Measurements from ENCODE around the gene SLC6A6.
"Not testable (repeated sequence)": the region's sequence is repeated elsewhere in the genome, so short reads cannot be mapped to it uniquely, and the experiment has no call there.

SLC6A6 gene

GRCh38 chr3:14512942-14513327 is 110.5 kb downstream of the SLC6A6 start:
- no peak overlapping the region for H2AK5ac ChIP-seq (ENCODE audit: low read length)
- no peak overlapping the region for H3K4ac ChIP-seq (ENCODE audit: low read depth, low read length)
- no peak overlapping the region for H4K8ac ChIP-seq (ENCODE audit: low read depth, low read length)
- no peak overlapping the region for H2BK15ac ChIP-seq (replicated peaks; ENCODE audit: low read depth)
- DNase-seq, result no peak
- H2BK120ac ChIP-seq (ENCODE audit: low read depth, low read length), result no peak overlapping the region
- WGBS (ENCODE audit: extremely low coverage, insufficient coverage, low lambda C conversion rate), result no CpG with 5 or more reads among the region's 9 CpGs
- H3K9ac ChIP-seq (ENCODE audit: low read length), result no peak overlapping the region
- H4K5ac ChIP-seq (ENCODE audit: low read length), result no peak overlapping the region
- H3K56ac ChIP-seq (ENCODE audit: low read length), result no peak overlapping the region
- H2BK5ac ChIP-seq (ENCODE audit: low read length), result no peak overlapping the region
- H3K4me3 ChIP-seq (ENCODE audit: low read length), result no peak overlapping the region
- H3K36me3 ChIP-seq (ENCODE audit: control insufficient read depth, insufficient read depth, low read length), result no peaks in the 10 kb centered on the region
- no peak overlapping the region for H3K4me2 ChIP-seq (ENCODE audit: low read length)
- no peak overlapping the region for H3K23ac ChIP-seq (ENCODE audit: low read length)
- H3K79me2 ChIP-seq (ENCODE audit: control insufficient read depth, insufficient read depth, low read length), result no peaks in the 10 kb centered on the region
- no peaks in the 10 kb centered on the region for H3K4me1 ChIP-seq (ENCODE audit: control insufficient read depth, low read depth, low read length)
- no peaks in the 10 kb centered on the region for H3K27me3 ChIP-seq (ENCODE audit: insufficient read depth, low read length, poor library complexity)
- no peak overlapping the region for H3K18ac ChIP-seq (ENCODE audit: low read length)
- H3K27ac ChIP-seq (ENCODE audit: low read depth, low read length), result no peak overlapping the region
- H3K79me1 ChIP-seq (ENCODE audit: low read length), result no peaks in the 10 kb centered on the region

DNA sequence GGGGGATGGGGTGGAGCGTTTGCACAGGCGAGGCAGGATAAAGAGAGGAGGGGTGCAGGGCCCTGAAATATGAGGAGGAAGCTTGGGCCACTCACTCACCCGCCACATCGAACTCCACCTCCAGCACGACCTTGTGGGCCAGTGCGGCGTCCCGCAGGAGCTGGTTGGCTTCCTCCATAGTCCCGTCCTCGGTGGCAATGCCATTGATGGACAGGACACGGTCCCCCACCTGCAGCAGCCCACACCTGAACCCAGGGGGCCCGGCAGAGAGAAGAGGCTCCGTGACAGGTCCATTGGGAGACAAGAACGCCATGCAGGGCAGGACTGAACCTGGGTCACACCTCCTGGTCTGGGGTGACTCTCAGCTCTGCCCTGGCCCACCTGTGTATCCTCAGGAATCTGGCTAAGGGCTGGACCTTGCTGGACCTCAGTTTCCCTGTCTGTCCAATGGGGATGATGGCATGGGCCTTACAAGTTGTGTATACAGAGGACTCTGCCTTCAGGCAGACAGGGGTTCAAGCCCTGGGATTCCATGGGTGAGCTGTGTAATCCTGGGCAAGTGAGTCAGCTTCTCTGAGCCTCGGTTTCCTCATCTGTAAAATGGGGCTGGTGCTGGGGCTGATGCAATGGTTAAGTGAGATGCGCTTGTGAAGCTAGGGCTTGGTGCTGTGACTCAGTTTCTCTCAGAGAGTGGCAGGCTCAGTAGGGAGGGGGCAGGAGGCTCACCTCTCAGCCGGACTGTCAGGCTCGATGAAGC is 111.3 kb downstream of the SLC6A6 start:
- Histone ChIP-seq H3K4ac (ENCODE audit: low read depth, low read length) (no peak overlapping the region), H3K79me1 (ENCODE audit: low read length) (no peaks in the 10 kb centered on the region), H3K4me2 (ENCODE audit: low read length) (no peak overlapping the region), H3K56ac (ENCODE audit: low read length) (no peak overlapping the region), H2BK120ac (ENCODE audit: low read depth, low read length) (no peak overlapping the region), H3K18ac (ENCODE audit: low read length) (no peak overlapping the region), H4K8ac (ENCODE audit: low read depth, low read length) (no peak overlapping the region), H3K36me3 (ENCODE audit: control insufficient read depth, insufficient read depth, low read length) (no peaks in the 10 kb centered on the region), H3K9ac (ENCODE audit: low read length) (no peak overlapping the region), H2BK5ac (ENCODE audit: low read length) (no peak overlapping the region), H3K4me1 (ENCODE audit: control insufficient read depth, low read depth, low read length) (no peaks in the 10 kb centered on the region), H3K27ac (ENCODE audit: low read depth, low read length) (no peak overlapping the region), H3K4me3 (ENCODE audit: low read length) (no peak overlapping the region), H3K23ac (ENCODE audit: low read length) (no peak overlapping the region), H3K79me2 (ENCODE audit: control insufficient read depth, insufficient read depth, low read length) (no peaks in the 10 kb centered on the region), H2BK15ac (replicated peaks; ENCODE audit: low read depth) (no peak overlapping the region), H4K5ac (ENCODE audit: low read length) (no peak overlapping the region), H2AK5ac (ENCODE audit: low read length) (no peak overlapping the region), H3K27me3 (ENCODE audit: insufficient read depth, low read length, poor library complexity) (no peaks in the 10 kb centered on the region)
- WGBS (ENCODE audit: extremely low coverage, insufficient coverage, low lambda C conversion rate), result no CpG with 5 or more reads among the region's 18 CpGs
- DNase-seq, result no peak

GRCh38 chr3:14514323-14514720 is 111.9 kb downstream of the SLC6A6 start:
- Histone ChIP-seq H2BK120ac (ENCODE audit: low read depth, low read length) (no peak overlapping the region), H3K4me1 (ENCODE audit: control insufficient read depth, low read depth, low read length) (no peaks in the 10 kb centered on the region), H3K27ac (ENCODE audit: low read depth, low read length) (no peak overlapping the region), H3K79me1 (ENCODE audit: low read length) (no peaks in the 10 kb centered on the region), H3K4me2 (ENCODE audit: low read length) (no peak overlapping the region), H2BK5ac (ENCODE audit: low read length) (no peak overlapping the region), H3K23ac (ENCODE audit: low read length) (no peak overlapping the region), H3K36me3 (ENCODE audit: control insufficient read depth, insufficient read depth, low read length) (no peaks in the 10 kb centered on the region), H4K8ac (ENCODE audit: low read depth, low read length) (no peak overlapping the region), H4K5ac (ENCODE audit: low read length) (no peak overlapping the region), H3K18ac (ENCODE audit: low read length) (no peak overlapping the region), H2AK5ac (ENCODE audit: low read length) (no peak overlapping the region), H3K27me3 (ENCODE audit: insufficient read depth, low read length, poor library complexity) (no peaks in the 10 kb centered on the region), H3K79me2 (ENCODE audit: control insufficient read depth, insufficient read depth, low read length) (no peaks in the 10 kb centered on the region), H3K9ac (ENCODE audit: low read length) (no peak overlapping the region), H2BK15ac (replicated peaks; ENCODE audit: low read depth) (no peak overlapping the region), H3K4me3 (ENCODE audit: low read length) (no peak overlapping the region), H3K56ac (ENCODE audit: low read length) (no peak overlapping the region), H3K4ac (ENCODE audit: low read depth, low read length) (no peak overlapping the region)
- no CpG with 5 or more reads among the region's 17 CpGs for WGBS (ENCODE audit: extremely low coverage, insufficient coverage, low lambda C conversion rate)
- no peak for DNase-seq

- H3K56ac ChIP-seq (ENCODE audit: low read length); H3K4me2 ChIP-seq (ENCODE audit: low read length); H3K27ac ChIP-seq (ENCODE audit: low read depth, low read length); H3K4ac ChIP-seq (ENCODE audit: low read depth, low read length); H2AK5ac ChIP-seq (ENCODE audit: low read length); H3K23ac ChIP-seq (ENCODE audit: low read length); H3K36me3 ChIP-seq (ENCODE audit: control insufficient read depth, insufficient read depth, low read length); H3K9ac ChIP-seq (ENCODE audit: low read length); H3K79me2 ChIP-seq (ENCODE audit: control insufficient read depth, insufficient read depth, low read length); H2BK120ac ChIP-seq (ENCODE audit: low read depth, low read length); H3K4me3 ChIP-seq (ENCODE audit: low read length); H3K18ac ChIP-seq (ENCODE audit: low read length); H2BK15ac ChIP-seq (replicated peaks; ENCODE audit: low read depth); H4K5ac ChIP-seq (ENCODE audit: low read length); H4K8ac ChIP-seq (ENCODE audit: low read depth, low read length); H3K79me1 ChIP-seq (ENCODE audit: low read length); DNase-seq; H3K27me3 ChIP-seq (ENCODE audit: insufficient read depth, low read length, poor library complexity); H2BK5ac ChIP-seq (ENCODE audit: low read length); H3K4me1 ChIP-seq (ENCODE audit: control insufficient read depth, low read depth, low read length): not testable (repeated sequence)
- WGBS (ENCODE audit: extremely low coverage, insufficient coverage, low lambda C conversion rate), result no CpG with 5 or more reads among the region's 11 CpGs
Measured at GRCh38 chr3:14515526-14515925, 113.1 kb downstream of the SLC6A6 start.

GRCh38 chr3:14516738-14517345 is 114.4 kb downstream of the SLC6A6 start:
- Histone ChIP-seq H3K23ac (ENCODE audit: low read length) (no peak overlapping the region), H3K9ac (ENCODE audit: low read length) (no peak overlapping the region), H3K27me3 (ENCODE audit: insufficient read depth, low read length, poor library complexity) (no peaks in the 10 kb centered on the region), H2BK120ac (ENCODE audit: low read depth, low read length) (no peak overlapping the region), H3K4me3 (ENCODE audit: low read length) (no peak overlapping the region), H3K18ac (ENCODE audit: low read length) (no peak overlapping the region), H3K27ac (ENCODE audit: low read depth, low read length) (no peak overlapping the region), H3K4ac (ENCODE audit: low read depth, low read length) (no peak overlapping the region), H3K56ac (ENCODE audit: low read length) (no peak overlapping the region), H2BK5ac (ENCODE audit: low read length) (no peak overlapping the region), H3K79me1 (ENCODE audit: low read length) (no peaks in the 10 kb centered on the region), H2BK15ac (replicated peaks; ENCODE audit: low read depth) (no peak overlapping the region), H2AK5ac (ENCODE audit: low read length) (no peak overlapping the region), H4K5ac (ENCODE audit: low read length) (no peak overlapping the region), H4K8ac (ENCODE audit: low read depth, low read length) (no peak overlapping the region), H3K36me3 (ENCODE audit: control insufficient read depth, insufficient read depth, low read length) (no peaks in the 10 kb centered on the region), H3K79me2 (ENCODE audit: control insufficient read depth, insufficient read depth, low read length) (no peaks in the 10 kb centered on the region), H3K4me2 (ENCODE audit: low read length) (no peak overlapping the region), H3K4me1 (ENCODE audit: control insufficient read depth, low read depth, low read length) (no peaks in the 10 kb centered on the region)
- DNase-seq, result no peak
- no CpG with 5 or more reads among the region's 13 CpGs for WGBS (ENCODE audit: extremely low coverage, insufficient coverage, low lambda C conversion rate)
